OCI-LY1 (cell line): ENCODE measurements around the gene ZNF655.

ENCODE experiments used
- EZH2 ChIP-seq: fragments of 200-600 bp; sonication (generic), shearing (Covaris generic); IDR thresholded peaks from 2 replicates; pipeline ENCODE4 v1.8.0; 2017; ENCODE audit warnings: borderline replicate concordance, mixed run types, mild to moderate bottlenecking, antibody characterized with exemption, low read length, moderate library complexity, mixed read lengths
- TF ChIP-seq, protein P1 (sequence below): fragments of 200-600 bp; sonication (generic), shearing (Covaris generic); IDR thresholded peaks from 2 replicates; pipeline ENCODE4 v1.5.1; 2017; ENCODE audit warnings: mild to moderate bottlenecking, antibody characterized with exemption, low read length, moderate library complexity, mixed read lengths

DNA sequence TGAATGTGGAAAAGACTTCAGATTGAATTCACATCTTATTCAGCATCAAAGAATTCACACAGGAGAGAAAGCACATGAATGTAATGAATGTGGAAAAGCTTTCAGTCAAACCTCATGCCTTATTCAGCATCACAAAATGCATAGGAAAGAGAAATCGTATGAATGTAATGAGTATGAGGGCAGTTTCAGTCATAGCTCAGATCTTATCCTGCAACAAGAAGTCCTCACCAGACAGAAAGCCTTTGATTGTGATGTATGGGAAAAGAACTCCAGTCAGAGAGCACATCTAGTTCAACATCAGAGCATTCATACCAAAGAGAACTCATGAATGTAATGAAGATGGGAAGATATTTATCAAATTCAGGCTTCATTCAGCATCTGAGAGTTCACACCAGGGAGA is 14.8 kb downstream of the ZNF655 start:
- TF ChIP-seq, protein P1, sequence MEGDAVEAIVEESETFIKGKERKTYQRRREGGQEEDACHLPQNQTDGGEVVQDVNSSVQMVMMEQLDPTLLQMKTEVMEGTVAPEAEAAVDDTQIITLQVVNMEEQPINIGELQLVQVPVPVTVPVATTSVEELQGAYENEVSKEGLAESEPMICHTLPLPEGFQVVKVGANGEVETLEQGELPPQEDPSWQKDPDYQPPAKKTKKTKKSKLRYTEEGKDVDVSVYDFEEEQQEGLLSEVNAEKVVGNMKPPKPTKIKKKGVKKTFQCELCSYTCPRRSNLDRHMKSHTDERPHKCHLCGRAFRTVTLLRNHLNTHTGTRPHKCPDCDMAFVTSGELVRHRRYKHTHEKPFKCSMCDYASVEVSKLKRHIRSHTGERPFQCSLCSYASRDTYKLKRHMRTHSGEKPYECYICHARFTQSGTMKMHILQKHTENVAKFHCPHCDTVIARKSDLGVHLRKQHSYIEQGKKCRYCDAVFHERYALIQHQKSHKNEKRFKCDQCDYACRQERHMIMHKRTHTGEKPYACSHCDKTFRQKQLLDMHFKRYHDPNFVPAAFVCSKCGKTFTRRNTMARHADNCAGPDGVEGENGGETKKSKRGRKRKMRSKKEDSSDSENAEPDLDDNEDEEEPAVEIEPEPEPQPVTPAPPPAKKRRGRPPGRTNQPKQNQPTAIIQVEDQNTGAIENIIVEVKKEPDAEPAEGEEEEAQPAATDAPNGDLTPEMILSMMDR = no peak
- TF ChIP-seq EZH2 = no peak
